KMS-11 (cell line): ENCODE results near the gene FHAD1.

Experiments
- H2AFZ ChIP-seq: fragments of 200-600 bp; sonication (generic); 2 replicates; pipeline ENCODE4 v1.6.1; 2016; ENCODE audit warnings: antibody characterized with exemption, mixed run types, low read depth
- H3K27ac ChIP-seq: fragments of 200-600 bp; sonication (generic); 2 replicates; pipeline ENCODE4 v1.6.1; 2016; ENCODE audit warnings: mild to moderate bottlenecking, mixed run types
- H3K27me3 ChIP-seq: fragments of 200-600 bp; sonication (generic); 2 replicates; pipeline ENCODE4 v1.6.1; 2017; ENCODE audit warnings: mild to moderate bottlenecking, low read depth, mixed run types, moderate library complexity; ENCODE audit not compliant: insufficient read depth
- H3K36me3 ChIP-seq: fragments of 200-600 bp; sonication (generic); 2 replicates; pipeline ENCODE4 v1.6.1; 2017; ENCODE audit warnings: mild to moderate bottlenecking, mixed run types; ENCODE audit not compliant: insufficient read depth
- H3K4me1 ChIP-seq: fragments of 200-600 bp; sonication (generic); 2 replicates; pipeline ENCODE4 v1.6.1; 2016; ENCODE audit warnings: mild to moderate bottlenecking, low read depth, mixed run types; ENCODE audit not compliant: poor library complexity, severe bottlenecking
- H3K4me2 ChIP-seq: fragments of 200-600 bp; sonication (generic); 2 replicates; pipeline ENCODE4 v1.7.0; 2016; ENCODE audit warnings: mild to moderate bottlenecking, mixed run types
- H3K4me3 ChIP-seq: fragments of 200-600 bp; sonication (generic); IDR thresholded peaks from 2 replicates; pipeline ENCODE4 v1.6.1; 2017; ENCODE audit warnings: low read depth, low read length, mixed read lengths; ENCODE audit not compliant: insufficient read depth
- H3K79me2 ChIP-seq: fragments of 200-600 bp; sonication (generic); 2 replicates; pipeline ENCODE4 v1.6.1; 2016; ENCODE audit warnings: low read depth, mixed run types; ENCODE audit not compliant: insufficient read depth
- H3K9ac ChIP-seq: fragments of 200-600 bp; sonication (generic); 2 replicates; pipeline ENCODE4 v1.6.1; 2016; ENCODE audit warnings: mild to moderate bottlenecking, mixed run types
- H4K20me1 ChIP-seq: fragments of 200-600 bp; sonication (generic); 2 replicates; pipeline ENCODE4 v1.6.1; 2016; ENCODE audit warnings: mild to moderate bottlenecking, mixed run types; ENCODE audit not compliant: insufficient read depth
- CTCF ChIP-seq: fragments of 200-600 bp; sonication (generic); conservative IDR thresholded peaks from 2 replicates; pipeline ENCODE4 v1.6.1; 2017; ENCODE audit warnings: low read depth, mild to moderate bottlenecking, antibody characterized with exemption, low read length, moderate library complexity, mixed read lengths

The FHAD1 gene

DNA sequence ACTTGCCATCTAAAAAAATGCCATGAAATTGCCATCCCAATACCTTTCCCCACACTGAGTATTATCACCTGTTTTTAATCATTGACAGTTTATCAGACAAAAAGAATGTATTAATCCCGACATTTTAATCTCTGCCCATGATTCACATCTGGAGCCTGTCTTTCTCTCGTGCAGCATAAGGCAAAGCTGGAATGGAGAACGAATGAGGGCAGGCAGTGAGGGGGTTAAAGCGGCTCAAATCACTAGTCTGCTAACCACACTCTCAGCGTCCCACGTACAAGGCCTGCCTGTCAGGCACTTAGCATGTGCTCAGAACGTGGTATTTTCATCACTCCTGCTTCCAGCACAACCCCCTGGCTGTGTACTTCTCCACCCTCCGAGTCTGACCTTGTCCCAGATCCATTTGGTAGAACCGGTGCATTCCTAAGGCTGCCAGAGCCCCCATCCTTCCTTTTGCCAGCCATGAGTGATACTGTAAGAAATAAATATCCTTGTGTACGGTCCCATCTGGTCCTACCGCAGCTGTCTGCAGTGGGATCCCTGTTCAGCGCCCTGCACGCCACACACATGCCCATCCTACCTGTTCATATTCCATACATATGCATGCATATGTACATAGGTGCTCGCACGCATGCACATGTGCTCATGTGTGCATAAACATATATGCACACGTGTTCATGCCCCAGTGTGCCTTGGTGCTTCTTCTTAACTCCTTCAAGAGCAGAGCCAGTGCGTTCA, 34.6 kb upstream of the FHAD1 start:
- no peaks in the 10 kb centered on the region for H3K36me3 ChIP-seq
- H3K27me3 ChIP-seq, result no peaks in the 10 kb centered on the region
- no peak overlapping the region for H3K4me3 ChIP-seq
- no peaks in the 10 kb centered on the region for H3K79me2 ChIP-seq
- no peak overlapping the region for H3K27ac ChIP-seq
- no peaks in the 10 kb centered on the region for H4K20me1 ChIP-seq
- H2AFZ ChIP-seq, result no peak overlapping the region
- H3K9ac ChIP-seq, result no peak overlapping the region
- no peak for TF ChIP-seq CTCF
- H3K4me2 ChIP-seq, result no peak overlapping the region
- no peaks in the 10 kb centered on the region for H3K4me1 ChIP-seq

GRCh38 chr1:15212954-15213291, 34.1 kb upstream of the FHAD1 start:
- Histone ChIP-seq H2AFZ (no peak overlapping the region), H3K4me1 (no peaks in the 10 kb centered on the region), H3K9ac (no peak overlapping the region), H3K79me2 (no peaks in the 10 kb centered on the region), H3K4me3 (no peak overlapping the region), H3K27me3 (no peaks in the 10 kb centered on the region), H3K4me2 (no peak overlapping the region), H4K20me1 (no peaks in the 10 kb centered on the region), H3K27ac (no peak overlapping the region), H3K36me3 (no peaks in the 10 kb centered on the region)
- no peak for TF ChIP-seq CTCF

- no peaks in the 10 kb centered on the region for H3K27me3 ChIP-seq
- H3K4me2 ChIP-seq, result no peak overlapping the region
- no peaks in the 10 kb centered on the region for H4K20me1 ChIP-seq
- H3K4me1 ChIP-seq, result no peaks in the 10 kb centered on the region
- H3K79me2 ChIP-seq, result no peaks in the 10 kb centered on the region
- H3K36me3 ChIP-seq, result no peaks in the 10 kb centered on the region
- no peak overlapping the region for H3K9ac ChIP-seq
- no peak for TF ChIP-seq CTCF
- H3K27ac ChIP-seq, result no peak overlapping the region
- H2AFZ ChIP-seq, result no peak overlapping the region
- H3K4me3 ChIP-seq, result no peak overlapping the region
Observed at GRCh38 chr1:15213341-15213821, 33.6 kb upstream of the FHAD1 start.

DNA sequence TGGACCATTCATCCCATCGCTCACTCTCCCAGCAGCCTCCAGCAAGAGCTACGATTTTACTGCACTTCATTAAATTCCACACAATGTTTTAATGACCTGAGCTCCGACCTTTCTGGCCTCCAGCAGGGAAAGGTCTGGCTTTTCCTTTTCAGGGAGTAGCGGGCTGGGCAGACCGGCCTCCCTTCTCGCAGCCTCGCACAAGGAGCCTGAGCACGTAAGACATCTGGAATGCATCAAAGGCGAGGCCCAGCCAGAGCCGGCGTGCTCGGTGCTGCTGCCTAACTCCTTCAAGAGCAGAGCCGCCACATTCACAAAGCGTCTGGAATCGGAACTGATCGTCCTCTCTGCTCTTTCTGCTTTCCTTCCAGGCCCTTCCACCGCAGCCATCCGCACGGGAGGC, 32.5 kb upstream of the FHAD1 start:
- Histone ChIP-seq H3K27ac (no peak overlapping the region), H3K27me3 (no peaks in the 10 kb centered on the region)
- TF ChIP-seq CTCF, result no peak

More for the DNA sequence above, 32.5 kb upstream of the FHAD1 start:
- no peaks in the 10 kb centered on the region for H3K79me2 ChIP-seq
- no peaks in the 10 kb centered on the region for H3K36me3 ChIP-seq
- H3K9ac ChIP-seq, result no peak overlapping the region
- no peaks in the 10 kb centered on the region for H3K4me1 ChIP-seq
- H2AFZ ChIP-seq, result no peak overlapping the region
- H4K20me1 ChIP-seq, result no peaks in the 10 kb centered on the region
- no peak overlapping the region for H3K4me2 ChIP-seq
- H3K4me3 ChIP-seq, result no peak overlapping the region
